Measurements from ENCODE around the gene FLVCR2. TPM values are rescaled to one million over a fixed set of nuclear protein-coding genes. Genes with fewer than 3 reads are reported as not detected.

The FLVCR2 gene
- total and polyA plus RNA-seq, 2 experiments from 2014 or later, result 1.4 to 3.1 TPM

GRCh38 chr14:75591331-75591946, 13.0 kb downstream of the FLVCR2 start:
- no peaks in the 10 kb centered on the region for H3F3A ChIP-seq (replicated peaks; ENCODE audit: low read depth)
- H3K4me1 Mint-ChIP-seq, result peaks cover 7% of the 10 kb centered on the region
- H3K4me1 ChIP-seq (ENCODE audit: insufficient read depth), result no peaks in the 10 kb centered on the region
- H3K36me3 Mint-ChIP-seq (ENCODE audit: low read depth), result peaks cover 20% of the 10 kb centered on the region
- no peak overlapping the region for H3K4me3 ChIP-seq
- TF ChIP-seq REST (IDR thresholded peaks at IDR 0.05; ENCODE audit: unreplicated experiment) (no peak), POLR2AphosphoS5 (IDR thresholded peaks at IDR 0.05; ENCODE audit: low read depth) (no peak), ZNF331 (CRISPR knock-in tag; IDR thresholded peaks at IDR 0.05; ENCODE audit: low read depth) (no peak), CTCF (conservative IDR thresholded peaks at IDR 0.05; ENCODE audit: low read depth in 2 of 2) (peak; percentile 39 to 40), CREB1 (CRISPR knock-in tag; IDR thresholded peaks at IDR 0.05; ENCODE audit: low read depth) (no peak)
- H4K20me1 ChIP-seq (replicated peaks; ENCODE audit: insufficient read depth), result no peaks in the 10 kb centered on the region
- H3K9me2 ChIP-seq (ENCODE audit: insufficient read depth), result no peaks in the 10 kb centered on the region
- no peak overlapping the region for H3K4me2 ChIP-seq
- H3K27ac Mint-ChIP-seq, result no peak overlapping the region
- no peak overlapping the region for H3K4me3 Mint-ChIP-seq
- ATAC-seq, result no peak; the same call in 2 of the 3 replicates
- H3K9me3 Mint-ChIP-seq, result peaks cover 21% of the 10 kb centered on the region
- H3K27me3 ChIP-seq (ENCODE audit: insufficient read depth), result no peaks in the 10 kb centered on the region
- H3K36me3 ChIP-seq (ENCODE audit: insufficient read depth), result no peaks in the 10 kb centered on the region; the same call in 1 of the 2 replicates
- no peak overlapping the region for H2AFZ ChIP-seq
- no peaks in the 10 kb centered on the region for H3K27me3 Mint-ChIP-seq (ENCODE audit: insufficient read depth, low read depth, poor library complexity)
- H3K79me2 ChIP-seq (replicated peaks; ENCODE audit: insufficient read depth), result no peaks in the 10 kb centered on the region
- DNase-seq (ENCODE audit: low spot score), result peak; percentile 33
- H3K27ac ChIP-seq (ENCODE audit: low read depth), result no peak overlapping the region

- no peaks in the 10 kb centered on the region for H3K27me3 ChIP-seq (ENCODE audit: insufficient read depth)
- no peak for DNase-seq (ENCODE audit: low spot score)
- no peaks in the 10 kb centered on the region; the same call in 1 of the 2 replicates for H3K36me3 ChIP-seq (ENCODE audit: insufficient read depth)
- no peak overlapping the region for H2AFZ ChIP-seq
- no peak for ATAC-seq
- H3K4me3 ChIP-seq, result no peak overlapping the region
- H3K27ac ChIP-seq (ENCODE audit: low read depth), result no peak overlapping the region
- no peaks in the 10 kb centered on the region for H4K20me1 ChIP-seq (replicated peaks; ENCODE audit: insufficient read depth)
- H3F3A ChIP-seq (replicated peaks; ENCODE audit: low read depth), result no peaks in the 10 kb centered on the region
- H3K9me2 ChIP-seq (ENCODE audit: insufficient read depth), result no peaks in the 10 kb centered on the region
- no peaks in the 10 kb centered on the region for H3K79me2 ChIP-seq (replicated peaks; ENCODE audit: insufficient read depth)
- H3K4me1 ChIP-seq (ENCODE audit: insufficient read depth), result no peaks in the 10 kb centered on the region
- H3K27ac Mint-ChIP-seq, result no peak overlapping the region
- no peak overlapping the region for H3K4me3 Mint-ChIP-seq
- peaks cover 20% of the 10 kb centered on the region for H3K36me3 Mint-ChIP-seq (ENCODE audit: low read depth)
- no peak for TF ChIP-seq CREB1 (CRISPR knock-in tag; IDR thresholded peaks at IDR 0.05; ENCODE audit: low read depth)
- no peak overlapping the region for H3K4me2 ChIP-seq
- H3K27me3 Mint-ChIP-seq (ENCODE audit: insufficient read depth, low read depth, poor library complexity), result no peaks in the 10 kb centered on the region
- peaks cover 5% of the 10 kb centered on the region for H3K4me1 Mint-ChIP-seq
- H3K9me3 Mint-ChIP-seq, result peaks cover 21% of the 10 kb centered on the region
Observed at GRCh38 chr14:75591987-75592575, 13.7 kb downstream of the FLVCR2 start.
